ENCODE results near the gene SETDB2.

DNA sequence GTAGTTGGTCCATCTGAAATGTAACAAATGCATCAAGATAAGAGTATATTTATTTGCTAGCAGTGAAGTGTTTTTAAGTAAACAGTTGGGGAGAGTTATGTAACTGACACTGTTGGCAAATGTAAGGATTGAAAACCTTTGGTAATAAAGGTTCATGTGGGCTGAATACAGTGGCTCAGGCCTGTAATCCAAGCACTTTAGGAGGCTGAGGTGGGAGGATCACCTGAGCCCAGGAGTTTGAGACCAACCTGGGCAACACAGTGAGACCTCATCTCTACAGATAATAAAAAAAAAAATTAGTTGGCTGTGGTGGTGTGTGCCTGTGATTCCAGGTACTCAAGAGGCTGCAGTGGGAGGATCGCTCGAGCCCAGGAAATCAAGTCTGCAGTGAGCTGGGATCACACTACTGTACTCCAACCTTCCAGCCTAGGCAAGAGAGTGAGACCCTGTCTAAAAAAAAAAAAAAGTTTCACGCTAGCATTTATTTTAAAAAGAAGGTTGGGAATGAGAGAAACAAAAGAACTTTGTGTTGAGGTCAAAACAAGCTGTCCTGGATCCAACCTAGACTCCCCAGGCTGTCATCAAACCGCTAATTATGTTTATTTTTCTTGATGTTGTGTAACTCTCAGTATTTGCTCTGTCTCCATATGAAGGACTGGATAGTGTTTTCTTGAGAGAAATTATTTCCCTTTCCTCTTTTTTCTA, 20.7 kb downstream of the SETDB2 start:
- no peak for TF ChIP-seq EZH2 (IDR thresholded peaks at IDR 0.05)
- TF ChIP-seq POLR2A (IDR thresholded peaks at IDR 0.05; ENCODE audit: borderline replicate concordance, extremely low read depth, insufficient read depth, insufficient read length), result no peak
- TF ChIP-seq, protein P1, sequence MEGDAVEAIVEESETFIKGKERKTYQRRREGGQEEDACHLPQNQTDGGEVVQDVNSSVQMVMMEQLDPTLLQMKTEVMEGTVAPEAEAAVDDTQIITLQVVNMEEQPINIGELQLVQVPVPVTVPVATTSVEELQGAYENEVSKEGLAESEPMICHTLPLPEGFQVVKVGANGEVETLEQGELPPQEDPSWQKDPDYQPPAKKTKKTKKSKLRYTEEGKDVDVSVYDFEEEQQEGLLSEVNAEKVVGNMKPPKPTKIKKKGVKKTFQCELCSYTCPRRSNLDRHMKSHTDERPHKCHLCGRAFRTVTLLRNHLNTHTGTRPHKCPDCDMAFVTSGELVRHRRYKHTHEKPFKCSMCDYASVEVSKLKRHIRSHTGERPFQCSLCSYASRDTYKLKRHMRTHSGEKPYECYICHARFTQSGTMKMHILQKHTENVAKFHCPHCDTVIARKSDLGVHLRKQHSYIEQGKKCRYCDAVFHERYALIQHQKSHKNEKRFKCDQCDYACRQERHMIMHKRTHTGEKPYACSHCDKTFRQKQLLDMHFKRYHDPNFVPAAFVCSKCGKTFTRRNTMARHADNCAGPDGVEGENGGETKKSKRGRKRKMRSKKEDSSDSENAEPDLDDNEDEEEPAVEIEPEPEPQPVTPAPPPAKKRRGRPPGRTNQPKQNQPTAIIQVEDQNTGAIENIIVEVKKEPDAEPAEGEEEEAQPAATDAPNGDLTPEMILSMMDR (IDR thresholded peaks at IDR 0.05 in 2 of 3, conservative IDR thresholded peaks at IDR 0.05 in 1 of 3; ENCODE audit: borderline replicate concordance in 1 of 3, insufficient read depth in 1 of 3, low read depth in 2 of 3, low read length in 2 of 3), result no peak
- TF ChIP-seq, protein P2, sequence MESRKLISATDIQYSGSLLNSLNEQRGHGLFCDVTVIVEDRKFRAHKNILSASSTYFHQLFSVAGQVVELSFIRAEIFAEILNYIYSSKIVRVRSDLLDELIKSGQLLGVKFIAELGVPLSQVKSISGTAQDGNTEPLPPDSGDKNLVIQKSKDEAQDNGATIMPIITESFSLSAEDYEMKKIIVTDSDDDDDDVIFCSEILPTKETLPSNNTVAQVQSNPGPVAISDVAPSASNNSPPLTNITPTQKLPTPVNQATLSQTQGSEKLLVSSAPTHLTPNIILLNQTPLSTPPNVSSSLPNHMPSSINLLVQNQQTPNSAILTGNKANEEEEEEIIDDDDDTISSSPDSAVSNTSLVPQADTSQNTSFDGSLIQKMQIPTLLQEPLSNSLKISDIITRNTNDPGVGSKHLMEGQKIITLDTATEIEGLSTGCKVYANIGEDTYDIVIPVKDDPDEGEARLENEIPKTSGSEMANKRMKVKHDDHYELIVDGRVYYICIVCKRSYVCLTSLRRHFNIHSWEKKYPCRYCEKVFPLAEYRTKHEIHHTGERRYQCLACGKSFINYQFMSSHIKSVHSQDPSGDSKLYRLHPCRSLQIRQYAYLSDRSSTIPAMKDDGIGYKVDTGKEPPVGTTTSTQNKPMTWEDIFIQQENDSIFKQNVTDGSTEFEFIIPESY (IDR thresholded peaks at IDR 0.05; ENCODE audit: extremely low read depth, insufficient replicate concordance, low read length), result no peak
- no peak for TF ChIP-seq POLR2AphosphoS5 (IDR thresholded peaks at IDR 0.05; ENCODE audit: low read depth, low read length)
- no peak for TF ChIP-seq CBX3 (IDR thresholded peaks at IDR 0.05; ENCODE audit: low read depth)
- TF ChIP-seq SRF (IDR thresholded peaks at IDR 0.05; ENCODE audit: low read depth), result no peak
- TF ChIP-seq RAD21 (IDR thresholded peaks at IDR 0.05; ENCODE audit: low read depth), result no peak
- TF ChIP-seq, protein P3, sequence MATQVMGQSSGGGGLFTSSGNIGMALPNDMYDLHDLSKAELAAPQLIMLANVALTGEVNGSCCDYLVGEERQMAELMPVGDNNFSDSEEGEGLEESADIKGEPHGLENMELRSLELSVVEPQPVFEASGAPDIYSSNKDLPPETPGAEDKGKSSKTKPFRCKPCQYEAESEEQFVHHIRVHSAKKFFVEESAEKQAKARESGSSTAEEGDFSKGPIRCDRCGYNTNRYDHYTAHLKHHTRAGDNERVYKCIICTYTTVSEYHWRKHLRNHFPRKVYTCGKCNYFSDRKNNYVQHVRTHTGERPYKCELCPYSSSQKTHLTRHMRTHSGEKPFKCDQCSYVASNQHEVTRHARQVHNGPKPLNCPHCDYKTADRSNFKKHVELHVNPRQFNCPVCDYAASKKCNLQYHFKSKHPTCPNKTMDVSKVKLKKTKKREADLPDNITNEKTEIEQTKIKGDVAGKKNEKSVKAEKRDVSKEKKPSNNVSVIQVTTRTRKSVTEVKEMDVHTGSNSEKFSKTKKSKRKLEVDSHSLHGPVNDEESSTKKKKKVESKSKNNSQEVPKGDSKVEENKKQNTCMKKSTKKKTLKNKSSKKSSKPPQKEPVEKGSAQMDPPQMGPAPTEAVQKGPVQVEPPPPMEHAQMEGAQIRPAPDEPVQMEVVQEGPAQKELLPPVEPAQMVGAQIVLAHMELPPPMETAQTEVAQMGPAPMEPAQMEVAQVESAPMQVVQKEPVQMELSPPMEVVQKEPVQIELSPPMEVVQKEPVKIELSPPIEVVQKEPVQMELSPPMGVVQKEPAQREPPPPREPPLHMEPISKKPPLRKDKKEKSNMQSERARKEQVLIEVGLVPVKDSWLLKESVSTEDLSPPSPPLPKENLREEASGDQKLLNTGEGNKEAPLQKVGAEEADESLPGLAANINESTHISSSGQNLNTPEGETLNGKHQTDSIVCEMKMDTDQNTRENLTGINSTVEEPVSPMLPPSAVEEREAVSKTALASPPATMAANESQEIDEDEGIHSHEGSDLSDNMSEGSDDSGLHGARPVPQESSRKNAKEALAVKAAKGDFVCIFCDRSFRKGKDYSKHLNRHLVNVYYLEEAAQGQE (IDR thresholded peaks at IDR 0.05; ENCODE audit: low read depth), result no peak
- TF ChIP-seq, protein P4, sequence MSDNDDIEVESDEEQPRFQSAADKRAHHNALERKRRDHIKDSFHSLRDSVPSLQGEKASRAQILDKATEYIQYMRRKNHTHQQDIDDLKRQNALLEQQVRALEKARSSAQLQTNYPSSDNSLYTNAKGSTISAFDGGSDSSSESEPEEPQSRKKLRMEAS (IDR thresholded peaks at IDR 0.05), result no peak
- no peak for TF ChIP-seq YY1 (IDR thresholded peaks at IDR 0.05; ENCODE audit: extremely low read depth, insufficient replicate concordance, low read depth, low read length)
- TF ChIP-seq EGR1 (IDR thresholded peaks at IDR 0.05; ENCODE audit: low read depth), result no peak
- no peak for TF ChIP-seq JUND (IDR thresholded peaks at IDR 0.05)
